Right atrium auricular region (tissue), 2 donors: ENCODE data around the gene PLEKHG2. TPM values are rescaled to one million over a fixed set of nuclear protein-coding genes. Genes with fewer than 3 reads are reported as not detected.
A peak's percentile ranks its signal among the peaks of the same experiment; 100 is the strongest.

Source experiments
- DNase-seq: peaks from one replicate; pipeline ENCODE4 v3.0.0-alpha.2; 2019; ENCODE audit warnings: low spot score
- H3K27ac ChIP-seq, 2 donors: fragments of 200-600 bp; sonication (generic); 1 replicate in 1 of 2; 2 replicates in 1 of 2; pipeline ENCODE4 v1.5.1; 2016 to 2019
- H3K27me3 ChIP-seq, 2 donors: fragments of 200-600 bp; sonication (generic); one replicate each; pipeline versions ENCODE4 v1.5.1 to v1.6.0; 2017 to 2019
- H3K36me3 ChIP-seq: fragments of 200-600 bp; sonication (generic); one replicate; pipeline ENCODE4 v1.5.1; 2016
- H3K4me1 ChIP-seq, 2 donors: fragments of 200-600 bp; sonication (generic); one replicate each; pipeline versions ENCODE4 v1.5.1 to v1.6.0; 2017 to 2019
- H3K4me3 ChIP-seq, 2 donors: fragments of 200-600 bp; sonication (generic); 1 replicate in 1 of 2; 2 replicates in 1 of 2; pipeline ENCODE4 v1.5.1; 2017 to 2019; ENCODE audit warnings: mild to moderate bottlenecking in 1 of 2, moderate library complexity in 1 of 2
- H3K9me3 ChIP-seq, 2 donors: fragments of 200-600 bp; sonication (generic); one replicate each; pipeline ENCODE4 v1.5.1; 2019
- total RNA-seq, 2 donors: library from RNA; depleted of rRNA; stranded (reverse); fragments of >200 nt; gene quantifications; one replicate each; pipeline ENCODE4 v1.1.0, GENCODE V29; 2016
- TF ChIP-seq, protein P1 (sequence below), 2 donors: fragments of 200-600 bp; sonication (generic); IDR thresholded peaks; one replicate each; pipeline ENCODE4 v1.5.1; 2019; ENCODE audit warnings: antibody characterized with exemption in 2 of 2

Gene PLEKHG2
- total RNA-seq, 2 donors from 2014 or later: 7.5 to 12.0 TPM

DNA sequence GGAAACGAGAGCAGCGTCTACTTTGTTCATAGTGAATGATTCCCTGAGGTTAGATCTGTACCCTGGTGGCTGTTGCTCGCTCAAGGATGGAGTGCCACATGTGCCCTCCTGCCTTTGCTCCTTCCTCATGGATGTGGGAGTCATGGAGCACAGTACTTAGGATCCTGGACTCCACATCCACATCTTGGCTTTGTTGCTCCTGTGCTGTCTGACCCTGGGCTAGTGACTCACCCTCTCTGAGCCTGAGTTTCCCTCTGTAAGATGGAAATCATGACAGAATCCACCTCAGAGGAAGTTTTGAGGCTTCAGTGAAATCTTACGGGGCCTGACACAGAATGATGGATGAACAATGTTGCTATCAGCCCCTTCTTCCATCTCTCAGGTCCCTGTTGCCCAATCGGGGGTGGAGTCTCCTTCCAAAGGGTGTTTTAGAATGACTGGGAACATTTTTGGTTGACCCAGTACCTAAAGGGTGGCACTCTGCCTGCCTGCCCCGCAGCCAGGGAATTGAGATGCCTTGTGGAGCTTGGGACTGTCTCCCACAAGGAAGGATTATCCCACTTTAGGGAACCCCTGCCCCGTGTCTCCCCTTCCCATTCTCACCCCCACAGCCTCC is 58.4 kb downstream of the PLEKHG2 start:
- H3K27ac ChIP-seq: no peak overlapping the region
- TF ChIP-seq, protein P1, sequence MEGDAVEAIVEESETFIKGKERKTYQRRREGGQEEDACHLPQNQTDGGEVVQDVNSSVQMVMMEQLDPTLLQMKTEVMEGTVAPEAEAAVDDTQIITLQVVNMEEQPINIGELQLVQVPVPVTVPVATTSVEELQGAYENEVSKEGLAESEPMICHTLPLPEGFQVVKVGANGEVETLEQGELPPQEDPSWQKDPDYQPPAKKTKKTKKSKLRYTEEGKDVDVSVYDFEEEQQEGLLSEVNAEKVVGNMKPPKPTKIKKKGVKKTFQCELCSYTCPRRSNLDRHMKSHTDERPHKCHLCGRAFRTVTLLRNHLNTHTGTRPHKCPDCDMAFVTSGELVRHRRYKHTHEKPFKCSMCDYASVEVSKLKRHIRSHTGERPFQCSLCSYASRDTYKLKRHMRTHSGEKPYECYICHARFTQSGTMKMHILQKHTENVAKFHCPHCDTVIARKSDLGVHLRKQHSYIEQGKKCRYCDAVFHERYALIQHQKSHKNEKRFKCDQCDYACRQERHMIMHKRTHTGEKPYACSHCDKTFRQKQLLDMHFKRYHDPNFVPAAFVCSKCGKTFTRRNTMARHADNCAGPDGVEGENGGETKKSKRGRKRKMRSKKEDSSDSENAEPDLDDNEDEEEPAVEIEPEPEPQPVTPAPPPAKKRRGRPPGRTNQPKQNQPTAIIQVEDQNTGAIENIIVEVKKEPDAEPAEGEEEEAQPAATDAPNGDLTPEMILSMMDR (IDR thresholded peaks at IDR 0.05): no peak
- H3K9me3 ChIP-seq: no peaks in the 10 kb centered on the region
- H3K27me3 ChIP-seq: no peaks in the 10 kb centered on the region
- H3K36me3 ChIP-seq: peaks cover 95% of the 10 kb centered on the region
- no peak for DNase-seq
- peaks cover 0 to 4% of the 10 kb centered on the region in 2 donors for H3K4me1 ChIP-seq
- no peak overlapping the region for H3K4me3 ChIP-seq

- Histone ChIP-seq H3K9me3 (no peaks in the 10 kb centered on the region), H3K27me3 (no peaks in the 10 kb centered on the region), H3K4me3 (no peak overlapping the region), H3K36me3 (peaks cover 90% of the 10 kb centered on the region), H3K4me1 (peaks cover 0 to 4% of the 10 kb centered on the region in 2 donors), H3K27ac (no peak overlapping the region)
- no peak for DNase-seq
- TF ChIP-seq, protein P1 (IDR thresholded peaks at IDR 0.05): no peak
These were observed 59.5 kb downstream of the PLEKHG2 start for GRCh38 chr19:39471756-39472536.

- Histone ChIP-seq H3K27ac (no peak overlapping the region), H3K27me3 (no peaks in the 10 kb centered on the region), H3K4me3 (no peak overlapping the region), H3K36me3 (peaks cover 83% of the 10 kb centered on the region), H3K9me3 (no peaks in the 10 kb centered on the region), H3K4me1 (peaks cover 0 to 4% of the 10 kb centered on the region in 2 donors)
- DNase-seq: no peak
- TF ChIP-seq, protein P1 (IDR thresholded peaks at IDR 0.05): no peak
These were observed 60.4 kb downstream of the PLEKHG2 start for GRCh38 chr19:39472746-39473442.

- TF ChIP-seq, protein P1 (IDR thresholded peaks at IDR 0.05): no peak
- Histone ChIP-seq H3K4me1 (peaks cover 0 to 4% of the 10 kb centered on the region in 2 donors), H3K27ac (no peak overlapping the region), H3K27me3 (no peaks in the 10 kb centered on the region), H3K36me3 (peaks cover 77% of the 10 kb centered on the region), H3K9me3 (no peaks in the 10 kb centered on the region), H3K4me3 (no peak overlapping the region)
- DNase-seq: no peak
These were observed 61.0 kb downstream of the PLEKHG2 start for GRCh38 chr19:39473443-39473960.

DNA sequence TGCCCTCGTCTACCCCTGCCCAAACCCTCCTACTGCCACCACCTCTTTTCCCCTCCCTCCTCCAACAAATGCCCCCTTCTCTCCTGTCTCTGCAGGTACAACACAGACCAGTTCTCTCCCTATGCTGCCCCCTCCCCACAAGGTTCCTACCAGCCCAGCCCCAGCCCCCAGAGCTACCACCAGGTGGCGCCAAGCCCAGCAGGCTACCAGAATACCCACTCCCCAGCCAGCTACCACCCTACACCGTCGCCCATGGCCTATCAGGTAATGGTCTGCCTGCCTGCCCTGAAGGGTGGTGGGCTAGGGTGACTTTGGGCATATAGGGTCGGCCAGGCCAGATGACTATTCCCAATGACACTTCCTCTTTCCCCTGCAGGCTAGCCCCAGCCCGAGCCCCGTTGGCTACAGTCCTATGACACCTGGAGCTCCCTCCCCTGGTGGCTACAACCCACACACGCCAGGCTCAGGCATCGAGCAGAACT is 61.7 kb downstream of the PLEKHG2 start:
- Histone ChIP-seq H3K4me3 (no peak overlapping the region), H3K9me3 (no peaks in the 10 kb centered on the region), H3K36me3 (peaks cover 70% of the 10 kb centered on the region), H3K27ac (no peak overlapping the region), H3K27me3 (no peaks in the 10 kb centered on the region), H3K4me1 (peaks cover 0 to 4% of the 10 kb centered on the region in 2 donors)
- DNase-seq: no peak
- TF ChIP-seq, protein P1 (IDR thresholded peaks at IDR 0.05): peak; percentile 70 to 88
